ENCODE results near the gene RPL27A. TPM values are rescaled to one million over a fixed set of nuclear protein-coding genes. Genes with fewer than 3 reads are reported as not detected.
A peak's percentile ranks its signal among the peaks of the same experiment; 100 is the strongest.

RPL27A gene
- polyA plus RNA-seq, 1 of the 3 experiments (the other 2 are of a cell fraction): 1,162 TPM

GRCh38 chr11:8735094-8735493, 52.5 kb downstream of the RPL27A start:
- Histone ChIP-seq H3K4me3 (ENCODE audit: low read depth in 2 of 2, low read length in 1 of 2) (no peak overlapping the region), H3K9me3 (no peaks in the 10 kb centered on the region), H3K36me3 (replicated peaks in 1 of 2; ENCODE audit: control insufficient read depth in 1 of 2, insufficient read depth in 2 of 2, low read length in 1 of 2) (peaks cover 0 to 5% of the 10 kb centered on the region in 2 experiments), H3K9me2 (no peaks in the 10 kb centered on the region), H3K27ac (ENCODE audit: low read depth in 2 of 2, low read length in 1 of 2) (no peak overlapping the region), H2AFZ (ENCODE audit: low read depth) (no peak overlapping the region), H3K4me1 (ENCODE audit: control insufficient read depth in 1 of 2, insufficient read depth in 2 of 2, low read depth in 1 of 2, low read length in 1 of 2) (peaks cover 3 to 23% of the 10 kb centered on the region in 2 experiments; a peak in 3 of 4 replicates), H3K4me2 (no peak overlapping the region), H3K79me2 (ENCODE audit: insufficient read depth) (peaks cover 8% of the 10 kb centered on the region), H4K20me1 (ENCODE audit: insufficient read depth) (0 out of 2 replicates have a peak, but pooled peaks cover 6% of the 10 kb centered on the region), H3K9ac (no peak overlapping the region), H3F3A (replicated peaks; ENCODE audit: insufficient read depth) (peaks cover 24% of the 10 kb centered on the region), H3K27me3 (ENCODE audit: insufficient read depth) (no peaks in the 10 kb centered on the region)
- WGBS (ENCODE audit: low lambda C conversion rate): 96% methylated on average over 8 of the region's 8 CpGs
- ChIA-PET POLR2A (interaction anchor here (0.6 kb wide), 1 partner anchor 215 kb away, joined by 4 read pairs; no protein-coding TSS in a partner anchor), CTCF (no interaction called here)
- TF ChIP-seq NRF1 (IDR thresholded peaks at IDR 0.05; ENCODE audit: low read depth, low read length) (no peak), POLR2AphosphoS5 (IDR thresholded peaks at IDR 0.05; ENCODE audit: low read depth, low read length) (no peak), TEAD4 (IDR thresholded peaks at IDR 0.05; ENCODE audit: borderline replicate concordance, insufficient read depth) (no peak), GABPA (IDR thresholded peaks at IDR 0.05; ENCODE audit: low read depth) (no peak), MXI1 (IDR thresholded peaks at IDR 0.05; ENCODE audit: low read depth, low read length) (no peak), FOXJ3 (CRISPR knock-in tag; IDR thresholded peaks at IDR 0.05) (no peak), JUND (IDR thresholded peaks at IDR 0.05) (no peak)
- TF ChIP-seq, protein P1, sequence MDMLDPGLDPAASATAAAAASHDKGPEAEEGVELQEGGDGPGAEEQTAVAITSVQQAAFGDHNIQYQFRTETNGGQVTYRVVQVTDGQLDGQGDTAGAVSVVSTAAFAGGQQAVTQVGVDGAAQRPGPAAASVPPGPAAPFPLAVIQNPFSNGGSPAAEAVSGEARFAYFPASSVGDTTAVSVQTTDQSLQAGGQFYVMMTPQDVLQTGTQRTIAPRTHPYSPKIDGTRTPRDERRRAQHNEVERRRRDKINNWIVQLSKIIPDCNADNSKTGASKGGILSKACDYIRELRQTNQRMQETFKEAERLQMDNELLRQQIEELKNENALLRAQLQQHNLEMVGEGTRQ (IDR thresholded peaks at IDR 0.05; ENCODE audit: borderline replicate concordance, low read depth, low read length): no peak
- DNase-seq: no peak

- peak; percentile 59 for TF ChIP-seq NFIC (IDR thresholded peaks at IDR 0.05; ENCODE audit: borderline replicate concordance)
- no peak for TF ChIP-seq RXRA (IDR thresholded peaks at IDR 0.05; ENCODE audit: borderline replicate concordance, low read depth)
- TF ChIP-seq TCF12 (IDR thresholded peaks at IDR 0.05): peak; percentile 73
- Histone ChIP-seq H4K20me1 (ENCODE audit: insufficient read depth) (0 out of 2 replicates have a peak, but pooled peaks cover 7% of the 10 kb centered on the region), H3K9me2 (no peaks in the 10 kb centered on the region), H3K27me3 (ENCODE audit: insufficient read depth) (no peaks in the 10 kb centered on the region), H3K27ac (ENCODE audit: low read depth in 2 of 2, low read length in 1 of 2) (no peak overlapping the region), H3K4me2 (no peak overlapping the region), H3K79me2 (ENCODE audit: insufficient read depth) (no peaks in the 10 kb centered on the region; the same call in 1 of the 2 replicates), H3K36me3 (replicated peaks in 1 of 2; ENCODE audit: control insufficient read depth in 1 of 2, insufficient read depth in 2 of 2, low read length in 1 of 2) (peaks cover 0 to 7% of the 10 kb centered on the region in 2 experiments), H2AFZ (ENCODE audit: low read depth) (no peak overlapping the region), H3F3A (replicated peaks; ENCODE audit: insufficient read depth) (peaks cover 6% of the 10 kb centered on the region), H3K4me1 (ENCODE audit: control insufficient read depth in 1 of 2, insufficient read depth in 2 of 2, low read depth in 1 of 2, low read length in 1 of 2) (peaks cover 0 to 8% of the 10 kb centered on the region in 2 experiments; a peak in 1 of 4 replicates), H3K9ac (no peak overlapping the region), H3K4me3 (ENCODE audit: low read depth in 2 of 2, low read length in 1 of 2) (no peak overlapping the region), H3K9me3 (no peaks in the 10 kb centered on the region)
- WGBS (ENCODE audit: low lambda C conversion rate): 69% methylated on average over 2 of the region's 2 CpGs
- POLR2A ChIA-PET: no interaction called here
- CTCF ChIA-PET: no interaction called here
- no peak for DNase-seq
Observed at GRCh38 chr11:8739309-8739793, 56.8 kb downstream of the RPL27A start.

Small RNA genes lying within 50 kb of the gene (small RNA-seq; reads per million reads assigned to genes)
- gene SNORA3A (0 reads per million in 7 experiments), gene SNORA3B (4.1 to 104 (median 19.9) reads per million in 7 experiments)

Other genes with a start within 250 kb of the RPL27A start
- gene STK33, start 88.6 kb upstream of the RPL27A start, polyA plus RNA-seq (2012; rRNA removed): 12.3 and 16.6 TPM in 2 replicates
- gene TRIM66, start 127 bp upstream of the RPL27A start, polyA plus RNA-seq (2012; rRNA removed): 6.4 and 8.0 TPM in 2 replicates
- gene AKIP1, start 228.4 kb downstream of the RPL27A start, polyA plus RNA-seq (2012; rRNA removed): 47.9 and 55.3 TPM in 2 replicates